Limb (tissue), 2 donors: ENCODE measurements around the gene PRDM16.
"Not testable (repeated sequence)": the region's sequence is repeated elsewhere in the genome, so short reads cannot be mapped to it uniquely, and the experiment has no call there.

Experiments
- DNase-seq, 2 donors: peaks; one replicate each; pipeline ENCODE4 v3.0.0-alpha.2; 2016; ENCODE audit errors: extremely low spot score in 2 of 2

PRDM16 gene

DNA sequence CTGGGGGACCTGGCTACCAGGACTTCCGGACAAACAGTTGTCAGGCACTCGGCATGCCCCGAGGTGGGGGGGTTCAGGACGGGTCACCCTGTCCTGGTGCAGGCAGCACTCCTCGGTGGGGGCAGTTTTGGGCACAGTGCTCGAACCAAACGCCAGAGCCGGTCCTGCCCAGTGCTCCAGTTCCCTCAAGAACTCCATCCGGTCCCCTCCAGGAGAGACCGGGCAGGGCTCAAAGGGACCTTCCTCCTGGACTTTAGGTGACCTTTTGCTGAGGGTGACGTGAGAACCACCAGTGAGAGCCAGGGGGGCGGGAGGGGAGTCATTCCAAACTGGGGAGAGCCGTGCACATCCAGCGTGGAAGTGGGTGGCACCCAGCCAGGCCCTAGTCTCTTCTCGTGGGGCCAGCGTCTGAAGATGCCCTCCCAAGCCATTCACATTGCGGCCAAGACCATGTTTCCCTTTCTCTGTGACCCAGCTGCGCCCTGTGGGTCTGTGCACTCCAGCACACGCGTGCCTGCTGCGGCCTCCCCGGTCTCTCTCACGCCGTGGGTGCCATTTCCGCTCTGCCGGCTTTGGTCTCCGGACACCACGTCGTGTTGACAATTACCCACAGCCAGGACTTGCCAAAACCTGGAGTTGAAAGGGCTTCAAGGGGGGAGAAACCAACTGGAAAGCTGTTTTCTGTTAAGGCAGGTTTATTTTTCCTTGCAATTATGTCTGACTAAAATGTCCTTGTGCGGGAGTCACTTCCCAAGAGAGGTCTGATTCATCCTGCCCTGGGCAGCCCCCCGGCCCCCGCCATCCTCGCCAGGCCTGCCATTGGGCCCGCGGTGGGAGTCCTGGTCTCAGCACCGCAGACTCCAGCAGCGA, 206.7 kb downstream of the PRDM16 start:
- no peak for DNase-seq

GRCh38 chr1:3276341-3276800, 207.4 kb downstream of the PRDM16 start:
- DNase-seq: no peak

DNA sequence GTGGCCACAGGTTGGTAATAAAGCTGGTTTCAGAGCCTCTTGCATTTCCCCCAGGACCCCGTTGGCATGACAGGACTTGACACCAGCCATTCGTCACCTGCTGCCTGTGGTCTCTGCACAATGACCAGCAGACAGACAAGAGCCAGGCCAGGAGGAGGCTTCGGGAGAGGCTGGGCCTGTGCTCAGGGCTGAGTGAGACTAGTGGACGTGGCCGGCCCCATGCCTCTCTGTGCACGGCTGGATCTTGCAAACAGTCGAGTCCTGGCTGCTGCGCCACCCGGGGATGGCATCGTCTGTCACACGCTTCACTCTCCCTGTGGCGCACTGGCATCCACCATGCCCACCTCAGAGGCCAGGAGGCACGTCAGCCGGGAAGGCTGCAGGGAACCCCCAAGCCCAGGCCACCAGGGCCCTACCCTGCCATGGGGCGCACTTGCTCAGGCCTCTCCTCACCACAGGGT, 208.0 kb downstream of the PRDM16 start:
- no peak for DNase-seq

DNA sequence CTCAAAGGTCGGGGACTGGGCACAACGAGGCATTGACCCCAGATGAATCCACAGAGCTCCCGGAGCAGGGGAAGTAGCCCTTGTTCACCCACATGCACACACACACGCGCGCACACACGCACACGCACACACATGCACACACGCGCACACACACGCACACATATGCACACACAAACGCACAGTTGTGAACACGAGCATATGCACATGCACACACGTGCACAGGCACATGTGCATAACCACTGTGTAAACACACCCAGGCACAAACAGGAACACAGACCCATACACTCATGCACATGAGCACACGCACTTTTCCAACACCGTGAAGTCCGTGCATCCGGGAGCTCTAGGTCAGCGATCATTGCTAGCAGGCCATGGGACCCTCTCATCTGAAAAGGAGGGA, 208.6 kb downstream of the PRDM16 start:
- DNase-seq: no peak

DNA sequence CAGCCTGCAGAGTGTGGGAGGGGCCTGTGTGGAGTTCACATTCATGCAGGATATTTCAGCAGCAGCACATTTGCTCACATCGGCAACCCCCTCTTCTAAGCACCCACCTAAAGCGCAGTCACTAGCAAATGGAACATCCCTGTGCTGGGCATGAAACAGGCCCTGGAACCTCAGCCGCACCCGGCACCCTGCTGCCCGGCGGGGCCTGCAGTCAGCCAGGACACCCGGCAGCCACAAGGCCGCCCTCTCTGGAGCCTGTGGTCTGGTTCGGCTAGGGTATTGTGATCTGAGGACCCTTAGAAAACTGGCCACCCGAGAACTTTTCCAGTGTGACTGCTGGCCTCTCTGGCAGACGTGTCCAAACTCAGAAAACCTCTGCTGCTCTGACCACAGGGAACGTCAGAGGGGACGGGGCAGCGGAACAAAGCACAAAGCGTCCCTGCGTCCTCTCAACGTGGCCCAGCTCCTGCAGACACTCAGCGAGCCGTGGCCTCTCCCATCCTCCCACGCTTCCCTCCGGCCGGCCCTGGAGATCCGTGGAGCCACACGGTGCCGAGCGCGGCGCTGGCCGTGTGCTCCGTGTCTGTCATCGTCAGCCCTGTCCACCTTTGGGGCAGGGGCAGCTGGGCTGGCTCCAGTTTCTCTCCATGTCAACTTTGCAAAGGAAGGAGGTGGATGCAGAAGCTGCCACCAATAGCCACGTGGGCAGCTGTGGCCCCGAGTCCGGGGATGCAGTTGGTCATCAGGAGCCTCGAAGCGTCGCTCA, 209.6 kb downstream of the PRDM16 start:
- no peak for DNase-seq

DNA sequence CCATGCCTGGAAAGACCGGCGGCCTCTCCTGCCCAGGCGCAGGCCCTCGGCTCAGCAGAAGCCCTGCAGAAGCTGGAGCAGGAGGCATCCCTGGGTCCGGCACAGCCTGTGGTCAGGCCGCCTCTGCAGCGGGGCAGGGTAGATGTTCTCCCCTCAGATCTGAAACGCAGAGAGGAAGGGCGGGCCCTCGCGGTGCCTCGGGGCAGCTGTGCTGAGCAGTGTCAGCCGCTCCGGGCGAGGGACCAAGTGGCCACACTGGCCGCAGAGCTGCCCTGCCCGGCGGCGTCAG, 210.1 kb downstream of the PRDM16 start:
- no peak for DNase-seq

GRCh38 chr1:3281735-3282134, 212.7 kb downstream of the PRDM16 start:
- DNase-seq: no peak

GRCh38 chr1:3282186-3282585, 213.2 kb downstream of the PRDM16 start:
- DNase-seq: no peak

GRCh38 chr1:3282656-3283430, 213.8 kb downstream of the PRDM16 start:
- DNase-seq: no peak

DNA sequence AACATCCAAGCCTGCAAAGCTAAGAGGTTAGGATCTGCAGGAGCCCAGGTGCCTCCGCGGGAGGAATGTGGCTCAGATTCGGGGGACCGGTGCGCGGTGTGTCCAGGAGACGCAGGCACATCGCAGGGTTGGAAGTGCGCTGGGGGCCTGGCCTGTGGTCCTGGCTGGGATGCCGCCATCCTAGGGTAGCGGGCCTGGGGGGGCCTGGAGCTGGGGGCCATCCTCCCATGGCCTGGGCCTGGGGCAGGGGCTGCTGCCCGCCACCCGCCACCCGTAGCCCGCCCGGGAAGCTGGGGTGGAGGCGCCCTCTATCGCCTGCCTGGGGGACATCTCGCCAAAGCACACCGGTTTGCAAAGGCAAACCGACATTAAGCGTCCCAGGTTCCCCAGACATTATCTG, 214.8 kb downstream of the PRDM16 start:
- peak; percentile 13 to 75 for DNase-seq

DNA sequence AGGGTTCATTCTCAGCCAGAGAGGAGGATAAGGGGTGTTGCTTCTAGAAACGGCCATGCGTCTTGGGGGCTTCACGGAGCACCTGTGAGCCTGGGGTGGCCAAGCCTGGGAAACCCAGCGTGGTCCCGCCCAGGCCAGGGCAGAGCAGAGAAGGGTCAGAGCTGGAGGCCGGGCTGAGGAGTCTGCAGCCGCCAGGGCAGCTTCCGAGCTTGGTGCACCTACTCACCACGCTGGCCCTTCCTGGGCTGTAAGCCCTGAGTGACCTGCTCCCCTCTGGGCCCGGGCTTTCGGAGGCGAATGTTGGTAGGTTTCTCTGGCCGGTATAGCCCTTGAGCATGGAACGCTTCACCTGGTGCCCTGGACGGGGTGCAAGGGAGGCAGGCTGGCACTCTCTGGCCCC, 215.7 kb downstream of the PRDM16 start:
- no peak for DNase-seq

DNA sequence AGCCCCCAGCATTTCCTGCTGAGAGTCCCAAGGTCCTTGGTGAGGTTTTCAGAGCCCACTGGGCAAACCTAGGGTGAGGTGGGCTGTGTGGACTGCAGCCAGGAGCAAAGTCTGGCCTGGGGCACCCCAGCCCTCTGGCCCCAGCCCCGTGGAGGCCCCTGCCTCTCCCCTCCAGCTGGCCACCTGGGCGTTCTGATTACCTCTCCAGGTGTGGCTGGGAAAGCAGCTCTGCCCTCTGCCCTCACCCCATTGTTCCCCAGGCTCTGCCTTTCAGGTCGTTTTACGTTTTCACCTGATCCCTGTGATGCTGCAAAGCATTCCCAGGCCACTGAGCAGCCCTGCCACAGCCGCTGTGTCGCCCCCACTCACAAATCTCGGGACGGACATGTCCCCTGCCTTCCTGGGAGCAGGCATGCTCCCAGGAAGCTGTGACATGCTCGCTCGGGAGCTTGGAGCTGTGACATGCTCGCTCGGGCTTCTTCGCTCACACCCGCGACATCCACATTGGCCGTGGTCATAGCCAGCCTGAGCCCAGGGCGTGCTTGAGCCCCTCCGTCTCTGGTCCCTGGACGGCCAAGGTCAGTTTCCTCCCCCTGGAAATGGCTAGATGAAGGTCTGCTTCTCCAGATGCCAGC, 216.2 kb downstream of the PRDM16 start:
- no peak for DNase-seq

DNA sequence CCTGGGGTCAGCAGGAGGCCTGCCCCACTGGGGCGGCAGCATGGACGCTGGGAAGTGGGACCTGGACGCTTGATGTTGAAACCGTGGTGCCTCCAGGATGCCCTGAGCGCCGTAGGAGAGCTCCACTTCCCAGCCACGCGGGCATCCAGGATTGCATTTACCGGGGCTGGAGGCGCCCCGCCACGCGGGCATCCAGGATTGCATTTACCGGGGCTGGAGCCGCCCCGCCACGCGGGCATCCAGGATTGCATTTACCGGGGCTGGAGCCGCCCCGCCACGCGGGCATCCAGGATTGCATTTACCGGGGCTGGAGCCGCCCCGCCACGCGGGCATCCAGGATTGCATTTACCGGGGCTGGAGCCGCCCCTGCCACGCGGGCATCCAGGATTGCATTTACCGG, 218.1 kb downstream of the PRDM16 start:
- DNase-seq: not testable (repeated sequence)

DNA sequence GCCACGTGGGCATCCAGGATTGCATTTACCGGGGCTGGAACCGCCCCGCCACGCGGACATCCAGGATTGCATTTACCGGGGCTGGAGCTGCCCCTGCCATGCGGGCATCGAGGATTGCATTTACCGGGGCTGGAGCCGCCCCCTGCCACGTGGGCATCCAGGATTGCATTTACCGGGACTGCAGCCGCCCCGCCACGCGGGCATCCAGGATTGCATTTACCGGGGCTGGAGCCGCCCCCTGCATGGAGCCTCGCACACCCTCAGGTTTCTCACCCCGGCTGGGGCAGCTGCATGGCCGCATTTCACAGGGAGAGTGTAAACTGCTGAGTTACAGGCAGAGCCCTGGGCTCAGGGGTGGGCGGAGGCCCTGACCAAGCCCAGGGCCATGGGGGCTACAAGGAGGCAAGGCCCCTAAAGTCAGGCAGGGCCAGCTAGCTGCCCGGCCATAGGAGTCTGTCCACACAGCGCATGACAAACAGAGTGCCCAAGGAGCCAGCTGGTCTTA, 218.7 kb downstream of the PRDM16 start:
- DNase-seq: no peak

- no peak for DNase-seq
These were observed 220.5 kb downstream of the PRDM16 start for GRCh38 chr1:3289502-3289901.

DNA sequence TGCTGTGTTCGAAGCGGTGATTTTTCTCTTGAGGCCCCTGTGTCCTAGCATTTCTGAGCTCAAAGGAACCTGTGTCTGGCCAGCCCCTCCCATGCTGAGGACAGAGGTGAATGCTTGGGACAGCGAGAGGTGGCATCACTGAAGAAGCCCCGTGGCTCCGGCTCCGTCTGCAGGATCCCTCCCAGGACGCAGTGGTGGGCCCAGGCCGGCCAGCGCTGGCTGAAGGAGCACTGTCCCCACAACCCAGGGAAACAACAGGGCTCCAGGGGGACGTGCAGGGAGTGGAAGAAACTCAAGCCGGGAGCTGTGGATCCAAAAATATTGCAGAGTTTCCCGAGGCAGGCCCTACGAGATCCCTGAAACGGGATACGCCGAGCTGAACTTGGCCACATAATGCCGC, 221.4 kb downstream of the PRDM16 start:
- no peak for DNase-seq

DNA sequence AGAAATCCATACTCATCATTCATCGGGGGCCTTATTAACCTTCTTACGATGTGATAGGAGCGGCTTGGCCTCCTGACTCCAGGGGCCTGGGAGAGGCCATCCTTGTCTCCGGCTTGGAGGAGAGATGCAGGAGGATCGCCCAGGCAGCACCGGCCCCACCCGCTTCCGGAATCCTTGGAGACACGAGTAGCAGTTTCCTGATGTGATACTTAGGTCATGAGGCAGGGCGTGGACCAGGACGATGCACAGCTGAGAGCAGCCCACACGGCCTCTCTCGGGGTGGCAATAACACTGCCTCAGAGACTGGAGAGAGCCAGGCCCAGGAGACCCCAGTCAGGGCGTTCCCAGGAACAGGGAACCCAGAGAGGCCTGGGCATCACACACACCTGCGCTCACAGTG, 221.9 kb downstream of the PRDM16 start:
- no peak for DNase-seq

DNA sequence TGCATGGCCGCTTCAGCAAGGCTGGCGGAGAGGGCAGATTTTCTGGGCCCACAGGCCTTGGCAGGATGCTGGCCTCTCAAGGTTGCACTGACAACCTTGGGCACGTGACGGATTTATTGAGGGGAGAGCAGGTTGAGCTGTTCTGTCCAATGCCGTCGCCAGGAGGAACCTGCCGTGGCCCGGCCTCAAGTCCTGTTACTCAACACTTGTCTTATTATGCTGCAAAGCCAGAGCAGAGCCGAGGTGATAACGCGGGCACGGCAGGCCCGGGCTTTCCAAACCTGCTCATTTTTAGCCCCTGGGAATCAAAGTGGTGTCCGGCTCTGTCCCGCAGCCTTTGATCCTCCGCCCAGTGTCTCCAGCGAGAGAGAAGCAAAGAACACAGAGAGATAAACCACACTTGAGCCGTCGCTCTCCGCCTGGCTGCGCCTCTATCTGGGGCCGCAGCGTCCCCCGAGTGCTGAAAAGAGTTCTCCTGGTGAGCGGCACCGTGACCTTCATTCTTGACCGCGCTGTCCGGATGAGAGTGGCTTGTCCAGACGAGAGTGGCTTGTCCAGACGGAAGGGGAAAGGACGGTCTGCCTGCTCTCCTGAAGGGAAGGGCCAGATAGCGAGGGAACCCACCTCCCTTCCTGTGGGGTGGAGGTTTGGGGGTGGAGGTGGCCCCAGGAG, 223.2 kb downstream of the PRDM16 start:
- no peak for DNase-seq

- no peak for DNase-seq
These were observed 224.0 kb downstream of the PRDM16 start for GRCh38 chr1:3292868-3293562.

DNA sequence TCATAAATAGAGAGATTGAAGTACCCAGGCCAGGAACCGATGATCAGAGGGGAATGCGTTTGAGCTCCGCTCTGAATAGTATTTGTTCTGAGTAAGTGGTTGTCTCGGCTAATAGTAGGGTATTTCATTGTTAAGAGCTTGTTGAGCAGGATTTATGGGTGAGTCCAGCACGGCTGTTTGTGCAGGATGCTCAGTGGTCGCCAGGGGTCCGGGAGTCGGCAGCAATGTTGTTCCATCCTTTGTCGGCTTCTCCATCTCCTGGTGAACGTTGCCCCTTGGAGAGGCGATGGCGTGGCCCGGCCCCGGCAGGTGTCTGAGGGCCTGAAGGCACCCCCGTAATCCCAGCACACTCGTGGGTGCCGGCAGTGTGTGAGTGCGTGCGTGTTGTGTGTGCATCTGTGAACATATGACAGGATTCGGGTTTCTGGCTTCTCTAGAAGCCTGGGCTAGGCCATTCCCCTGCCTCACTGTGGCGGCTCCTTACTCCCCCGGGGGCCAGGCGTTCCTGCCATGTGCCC, 224.6 kb downstream of the PRDM16 start:
- no peak for DNase-seq
